HepG2 (cell line): ENCODE measurements around the gene NUAK2. TPM values are rescaled to one million over a fixed set of nuclear protein-coding genes. Genes with fewer than 3 reads are reported as not detected.

Source experiments
- ATAC-seq: fragments of 200-7000 bp; cut with Tn5 transposase; 3 replicates; pipeline ENCODE4 v1.9.1; 2020; ENCODE audit warnings: mild to moderate bottlenecking, moderate library complexity
- BruUV-seq: library from RNA; stranded (reverse); fragments of 400-500 nt; replicated peaks from 2 replicates; lab custom pipeline; 2021; lab: Mats Ljungman, UMichigan
- CTCF ChIA-PET: fragments of 300-600 bp; formaldehyde crosslinking; extraction: SDS; loops from one replicate; lab custom pipeline; 2021; ENCODE audit warnings: low total read pairs, inconsistent platforms, low intra/inter-chr PET ratio; lab: Yijun Ruan, JAX
- POLR2A ChIA-PET: fragments of 350-600 bp; sonication (Branson Sonifier 250); formaldehyde crosslinking; loops from one replicate; lab custom pipeline; 2020; ENCODE audit warnings: antibody characterized with exemption, inconsistent platforms; lab: Yijun Ruan, JAX
- DNase-seq: peaks from one replicate; pipeline ENCODE4 v3.0.0-alpha.2; 2015; ENCODE audit warnings: low spot score
- FAIRE-seq: peaks from 3 replicates; lab custom pipeline; 2011; peaks lifted over from hg19 to GRCh38; lab: Jason Lieb, UNC
- H2AFZ ChIP-seq: one replicate; pipeline ENCODE4 v1.6.1; 2011; ENCODE audit warnings: low read length, inconsistent platforms
- H3K27ac ChIP-seq: fragments of 300-600 bp; 3 replicates; pipeline ENCODE4 v1.8.0; 2011; ENCODE audit warnings: mixed run types, mild to moderate bottlenecking, mixed read lengths, low read length, inconsistent platforms; ENCODE audit not compliant: insufficient read depth; ENCODE audit errors: extremely low read length
- H3K27me3 ChIP-seq, 2 experiments: fragments of 200-600 bp in 1 of 2; 2 replicates in 1 of 2; 3 replicates in 1 of 2; pipeline versions ENCODE4 v1.6.0 to v1.8.0; 2011; ENCODE audit warnings: low read length in 2 of 2, mild to moderate bottlenecking in 2 of 2, moderate library complexity in 2 of 2, inconsistent platforms in 1 of 2; ENCODE audit not compliant: insufficient read depth in 2 of 2, control insufficient read depth in 1 of 2
- H3K36me3 ChIP-seq, 2 experiments: fragments of 200-600 bp in 1 of 2; replicated peaks in 1 of 2; 2 replicates in 1 of 2; 3 replicates in 1 of 2; pipeline versions ENCODE4 v1.5.1 to v1.8.0; 2011; ENCODE audit warnings: low read length in 2 of 2, inconsistent platforms in 1 of 2; ENCODE audit not compliant: insufficient read depth in 2 of 2, control insufficient read depth in 1 of 2
- H3K4me1 ChIP-seq: 2 replicates; pipeline ENCODE4 v1.5.1; 2012; ENCODE audit warnings: low read length, inconsistent platforms; ENCODE audit not compliant: insufficient read depth
- H3K4me2 ChIP-seq: 2 replicates; pipeline ENCODE4 v1.6.0; 2011; ENCODE audit warnings: low read depth, low read length, inconsistent platforms
- H3K4me3 ChIP-seq, 3 experiments: fragments of 200-600 bp in 1 of 3; sonication (generic), shearing (Covaris generic) in 1 of 3; replicated peaks in 1 of 3; 2 replicates each; pipeline ENCODE4 v1.5.1; 2011 to 2016; ENCODE audit warnings: low read length in 3 of 3, inconsistent platforms in 2 of 3, low read depth in 2 of 3, mild to moderate bottlenecking in 2 of 3, control low read depth in 1 of 3, mixed read lengths in 1 of 3; ENCODE audit not compliant: insufficient read depth in 1 of 3
- H3K79me2 ChIP-seq: one replicate; pipeline ENCODE4 v1.6.1; 2011; ENCODE audit warnings: low read length, inconsistent platforms; ENCODE audit not compliant: insufficient read depth
- H3K9ac ChIP-seq: 2 replicates; pipeline ENCODE4 v1.6.0; 2011; ENCODE audit warnings: mild to moderate bottlenecking, low read depth, low read length, inconsistent platforms; ENCODE audit not compliant: insufficient read depth
- H3K9me3 ChIP-seq: 2 replicates; pipeline ENCODE4 v1.5.1; 2012; ENCODE audit warnings: mild to moderate bottlenecking, low read length
- H4K20me1 ChIP-seq: 2 replicates; pipeline ENCODE4 v1.6.0; 2011; ENCODE audit warnings: inconsistent platforms, mild to moderate bottlenecking, low read length, moderate library complexity; ENCODE audit not compliant: insufficient read depth
- AGO1 ChIP-seq: fragments of 200-400 bp; formaldehyde crosslinking; IDR thresholded peaks from 2 replicates; pipeline ENCODE4 v1.6.1; 2017; ENCODE audit warnings: mild to moderate bottlenecking, low read depth, low read length, moderate library complexity; ENCODE audit not compliant: poor library complexity, severe bottlenecking
- BRD4 ChIP-seq: sonication (generic); formaldehyde crosslinking; IDR thresholded peaks from 2 replicates; pipeline ENCODE4 v1.4.0; 2020; ENCODE audit warnings: missing genetic modification reagents
- E2F2 ChIP-seq: sonication (generic); formaldehyde crosslinking; IDR thresholded peaks from 2 replicates; pipeline ENCODE4 v1.4.0; 2020; ENCODE audit warnings: missing genetic modification reagents, borderline replicate concordance
- ETV5 ChIP-seq: IDR thresholded peaks from 2 replicates; pipeline ENCODE4 v1.6.1; 2018; ENCODE audit warnings: missing biosample characterization, missing genetic modification reagents, inconsistent platforms, borderline replicate concordance
- IRF1 ChIP-seq: sonication (generic); formaldehyde crosslinking; IDR thresholded peaks from 2 replicates; pipeline ENCODE4 v1.4.0; 2020; ENCODE audit warnings: low read depth, mild to moderate bottlenecking, missing genetic modification reagents
- MIER2 ChIP-seq: IDR thresholded peaks from 2 replicates; pipeline ENCODE4 v1.6.1; 2016; ENCODE audit warnings: missing biosample characterization, missing genetic modification reagents
- MZF1 ChIP-seq: sonication (generic); formaldehyde crosslinking; IDR thresholded peaks from 2 replicates; pipeline ENCODE4 v1.8.1; 2023; ENCODE audit warnings: mild to moderate bottlenecking, missing genetic modification reagents, borderline replicate concordance
- ZBTB20 ChIP-seq: sonication (generic); formaldehyde crosslinking; IDR thresholded peaks from 2 replicates; pipeline ENCODE4 v1.8.1; 2023; ENCODE audit warnings: missing genetic modification reagents, low read depth, mild to moderate bottlenecking, borderline replicate concordance
- ZEB1 ChIP-seq: IDR thresholded peaks from 2 replicates; pipeline ENCODE4 v1.6.1; 2012; ENCODE audit warnings: mild to moderate bottlenecking, low read depth, inconsistent platforms; ENCODE audit not compliant: insufficient replicate concordance
- ZNF205 ChIP-seq: IDR thresholded peaks from 2 replicates; pipeline ENCODE4 v1.6.1; 2018; ENCODE audit warnings: missing biosample characterization, missing genetic modification reagents
- ZNF326 ChIP-seq: sonication (generic); formaldehyde crosslinking; IDR thresholded peaks from 2 replicates; pipeline ENCODE4 v1.4.0; 2020; ENCODE audit warnings: missing genetic modification reagents, borderline replicate concordance
- ZNF672 ChIP-seq: sonication (generic); formaldehyde crosslinking; IDR thresholded peaks from 2 replicates; pipeline ENCODE4 v1.8.1; 2022; ENCODE audit warnings: missing genetic modification reagents
- ZNF740 ChIP-seq: sonication (generic); formaldehyde crosslinking; IDR thresholded peaks from 2 replicates; pipeline ENCODE4 v1.4.0; 2020; ENCODE audit warnings: missing genetic modification reagents
- WGBS: methylation state at CpG from one replicate; pipeline ENCODE4 v1.1.6; 2017; ENCODE audit warnings: low lambda C conversion rate; 5-methylcytosine and 5-hydroxymethylcytosine counted together
- in situ Hi-C: cut with HindIII; loops from 2 replicates; pipeline ENCODE4 v1.10.0; 2017; ENCODE audit warnings: low pct_unique_long_range_greater_than_20kb; ENCODE audit not compliant: extremely low pct_ligation_motif_present
- intact Hi-C: fragments of 100-400 bp; cut with micrococcal nuclease; formaldehyde crosslinking; loops from one replicate; pipeline ENCODE4 v1.10.0; 2022; ENCODE audit not compliant: unreplicated experiment
- polyA plus RNA-seq, 8 experiments: library from polyadenylated mRNA; depleted of rRNA in 3 of 8; stranded (reverse) in 7 of 8; unstranded in 1 of 8; fragments of >200 nt; fragmentation: Illumina TruSeq in 4 of 8; extraction: Trizol in 4 of 8; gene quantifications; 2 replicates each; pipeline versions ENCODE4 v1.2.1 to v1.2.3, GENCODE V29; 2011 to 2016; ENCODE audit warnings: low read depth in 4 of 8, missing spikeins in 1 of 8, mixed read lengths in 1 of 8; ENCODE audit not compliant: insufficient read depth in 1 of 8
- total RNA-seq, 5 experiments: library from RNA; depleted of rRNA; stranded (reverse); fragments of >200 nt; fragmentation: Illumina TruSeq; extraction: Trizol; gene quantifications; 2 replicates each; pipeline ENCODE4 v1.2.3, GENCODE V29; 2016; ENCODE audit warnings: low read depth in 1 of 5

The NUAK2 gene
- total and polyA plus RNA-seq, 2 of the 13 experiments (the other 11 are each of a cell fraction or from before 2014, with no cell fraction given), result 0.75 to 1.1 TPM

- POLR2A ChIA-PET, result no interaction called here
- H3K4me1 ChIP-seq, result peaks cover 9% of the 10 kb centered on the region
- H3K4me2 ChIP-seq, result no peak overlapping the region
- no peaks in the 10 kb centered on the region for H3K36me3 ChIP-seq
- WGBS, result 10% methylated on average over 6 of the region's 11 CpGs
- H4K20me1 ChIP-seq, result no peaks in the 10 kb centered on the region
- TF ChIP-seq ZNF205, result no peak
- no peak for TF ChIP-seq MIER2
- no peak for TF ChIP-seq BRD4 (CRISPR knock-in tag)
- no peak for TF ChIP-seq ZNF326 (CRISPR knock-in tag)
- TF ChIP-seq ZNF672, result no peak
- TF ChIP-seq ETV5 (CRISPR knock-in tag), result no peak
- TF ChIP-seq E2F2 (CRISPR knock-in tag), result no peak
- TF ChIP-seq IRF1 (CRISPR knock-in tag), result no peak
- no peak for TF ChIP-seq ZEB1
- TF ChIP-seq ZNF740 (CRISPR knock-in tag), result no peak
- no peak for TF ChIP-seq AGO1
- no peak for TF ChIP-seq MZF1
- TF ChIP-seq ZBTB20 (CRISPR knock-in tag), result no peak
- in situ Hi-C loops, result no loop called here
- no TSS peak for BruUV-seq
- no peak overlapping the region for H3K4me3 ChIP-seq
- no peak overlapping the region for H3K27ac ChIP-seq
- H3K27me3 ChIP-seq, result peaks cover 21 to 86% of the 10 kb centered on the region in 2 experiments
- H3K79me2 ChIP-seq, result no peaks in the 10 kb centered on the region
- no peaks in the 10 kb centered on the region for H3K9me3 ChIP-seq
- DNase-seq, result no peak
- FAIRE-seq, result no peak
- H2AFZ ChIP-seq, result no peak overlapping the region
- no peak overlapping the region for H3K9ac ChIP-seq
- intact Hi-C loops, result no loop called here
- no peak for ATAC-seq
- CTCF ChIA-PET, result no interaction called here
Observed at GRCh38 chr1:205345761-205346160, 24.2 kb upstream of the NUAK2 start.
